Measurements from ENCODE around the gene RAC3. TPM values are rescaled to one million over a fixed set of nuclear protein-coding genes. Genes with fewer than 3 reads are reported as not detected.

RAC3 gene
- total RNA-seq, 1 donor, result 0.63 TPM

DNA sequence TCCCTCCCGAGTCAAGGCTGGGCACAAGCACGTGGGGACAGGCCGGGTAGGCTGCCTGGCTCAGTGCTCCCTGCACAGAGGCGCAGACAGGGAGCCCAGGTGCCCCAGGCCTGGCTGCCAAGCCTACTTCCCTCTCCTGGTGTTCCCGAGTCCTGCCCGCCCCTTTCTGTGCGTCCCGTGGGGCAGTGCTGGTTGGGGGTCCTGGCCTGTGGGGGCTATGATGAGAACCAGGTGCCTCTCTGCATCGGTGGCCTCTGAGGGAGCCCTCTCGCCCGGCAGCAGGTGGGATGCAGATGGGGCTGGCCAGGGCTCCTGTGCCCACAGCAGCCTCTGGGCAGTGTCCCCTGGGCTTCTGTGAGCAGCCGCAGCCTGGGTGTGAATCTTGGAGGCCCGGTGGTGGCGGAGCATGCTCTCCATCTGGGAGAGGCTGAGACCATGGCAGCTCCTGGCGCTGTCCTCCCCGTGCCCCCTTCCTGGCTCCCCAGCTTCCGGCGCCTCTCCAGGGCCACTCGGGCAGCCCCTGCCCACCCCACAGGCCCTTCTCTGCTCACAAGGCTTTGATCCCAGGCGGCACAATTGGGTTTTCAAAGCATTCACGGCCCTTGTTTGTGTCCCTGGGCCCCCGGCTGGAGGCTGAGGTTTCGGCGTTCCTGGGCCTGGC is 16.0 kb upstream of the RAC3 start:
- no peaks in the 10 kb centered on the region for H3K9me3 ChIP-seq (ENCODE audit: low read depth, low read length)
- H3K4me1 ChIP-seq (ENCODE audit: insufficient read depth, low read length), result no peaks in the 10 kb centered on the region
- H3K27me3 ChIP-seq (ENCODE audit: insufficient read depth, low read length), result no peaks in the 10 kb centered on the region
- no peak overlapping the region for H3K4me3 ChIP-seq (ENCODE audit: low read length)

- Histone ChIP-seq H3K9me3 (ENCODE audit: low read depth, low read length) (no peaks in the 10 kb centered on the region), H3K4me1 (ENCODE audit: insufficient read depth, low read length) (peaks cover 6% of the 10 kb centered on the region), H3K27me3 (ENCODE audit: insufficient read depth, low read length) (no peaks in the 10 kb centered on the region), H3K4me3 (ENCODE audit: low read length) (no peak overlapping the region)
These were observed 15.2 kb upstream of the RAC3 start for GRCh38 chr17:82016061-82016874.

DNA sequence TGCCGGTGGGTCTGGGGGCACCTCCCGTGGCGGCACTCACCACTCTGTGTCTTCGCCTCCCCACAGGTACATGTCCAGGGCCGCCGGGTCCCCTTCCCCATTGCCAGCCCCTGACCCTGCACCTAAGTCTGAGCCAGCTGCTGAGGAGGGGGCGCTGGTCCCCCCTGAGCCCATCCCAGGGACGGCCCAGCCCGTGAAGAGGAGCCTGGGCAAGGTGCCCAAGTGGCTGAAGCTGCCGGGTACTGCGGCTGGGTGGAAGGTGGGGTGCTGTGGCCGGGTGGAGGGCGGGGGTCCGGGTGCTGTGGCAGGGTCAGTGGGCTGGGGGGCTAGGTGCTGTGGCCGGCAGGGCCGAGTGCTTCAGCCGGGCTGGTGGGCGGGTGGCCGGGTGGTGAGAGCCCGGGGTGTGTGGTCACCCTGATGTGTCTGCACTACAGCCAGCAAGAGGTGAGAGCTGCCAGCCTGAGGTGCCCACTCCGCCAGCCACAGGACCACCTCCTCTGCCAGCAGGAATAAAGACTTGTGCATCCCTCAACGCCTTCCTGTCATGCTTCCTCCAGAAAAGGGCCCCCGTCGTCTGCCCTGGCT is 14.5 kb upstream of the RAC3 start:
- H3K4me3 ChIP-seq (ENCODE audit: low read length), result no peak overlapping the region
- peaks cover 13% of the 10 kb centered on the region for H3K4me1 ChIP-seq (ENCODE audit: insufficient read depth, low read length)
- H3K27me3 ChIP-seq (ENCODE audit: insufficient read depth, low read length), result no peaks in the 10 kb centered on the region
- no peaks in the 10 kb centered on the region for H3K9me3 ChIP-seq (ENCODE audit: low read depth, low read length)

DNA sequence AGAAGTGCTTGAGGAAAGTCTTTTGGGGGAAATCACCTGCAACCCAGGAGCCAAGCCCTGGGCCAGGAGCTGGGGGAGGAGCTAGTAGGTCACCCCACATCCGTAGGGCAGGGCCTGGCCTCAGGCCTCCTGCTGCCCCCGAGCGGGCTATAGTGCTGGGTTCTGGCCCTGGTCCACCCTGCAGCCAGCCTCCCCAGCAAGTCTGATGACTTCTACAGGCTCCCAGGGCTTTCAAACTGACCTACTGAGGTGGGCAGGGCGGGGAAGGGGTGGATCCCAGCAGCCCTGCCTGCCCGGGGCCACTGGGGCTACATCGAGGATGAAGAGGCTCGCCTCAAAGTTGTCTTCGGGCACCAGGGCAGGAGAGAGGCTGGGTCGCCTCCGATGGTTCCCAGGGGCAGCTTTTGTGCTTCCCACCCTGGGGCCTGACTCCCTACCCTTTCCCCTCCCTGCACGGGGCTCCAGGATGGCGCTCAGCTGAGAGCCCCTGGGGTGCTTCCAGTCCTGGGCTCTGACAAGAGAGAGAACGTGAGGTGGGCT is 13.8 kb upstream of the RAC3 start:
- Histone ChIP-seq H3K4me3 (ENCODE audit: low read length) (no peak overlapping the region), H3K27me3 (ENCODE audit: insufficient read depth, low read length) (no peaks in the 10 kb centered on the region), H3K4me1 (ENCODE audit: insufficient read depth, low read length) (peaks cover 17% of the 10 kb centered on the region), H3K9me3 (ENCODE audit: low read depth, low read length) (no peaks in the 10 kb centered on the region)

DNA sequence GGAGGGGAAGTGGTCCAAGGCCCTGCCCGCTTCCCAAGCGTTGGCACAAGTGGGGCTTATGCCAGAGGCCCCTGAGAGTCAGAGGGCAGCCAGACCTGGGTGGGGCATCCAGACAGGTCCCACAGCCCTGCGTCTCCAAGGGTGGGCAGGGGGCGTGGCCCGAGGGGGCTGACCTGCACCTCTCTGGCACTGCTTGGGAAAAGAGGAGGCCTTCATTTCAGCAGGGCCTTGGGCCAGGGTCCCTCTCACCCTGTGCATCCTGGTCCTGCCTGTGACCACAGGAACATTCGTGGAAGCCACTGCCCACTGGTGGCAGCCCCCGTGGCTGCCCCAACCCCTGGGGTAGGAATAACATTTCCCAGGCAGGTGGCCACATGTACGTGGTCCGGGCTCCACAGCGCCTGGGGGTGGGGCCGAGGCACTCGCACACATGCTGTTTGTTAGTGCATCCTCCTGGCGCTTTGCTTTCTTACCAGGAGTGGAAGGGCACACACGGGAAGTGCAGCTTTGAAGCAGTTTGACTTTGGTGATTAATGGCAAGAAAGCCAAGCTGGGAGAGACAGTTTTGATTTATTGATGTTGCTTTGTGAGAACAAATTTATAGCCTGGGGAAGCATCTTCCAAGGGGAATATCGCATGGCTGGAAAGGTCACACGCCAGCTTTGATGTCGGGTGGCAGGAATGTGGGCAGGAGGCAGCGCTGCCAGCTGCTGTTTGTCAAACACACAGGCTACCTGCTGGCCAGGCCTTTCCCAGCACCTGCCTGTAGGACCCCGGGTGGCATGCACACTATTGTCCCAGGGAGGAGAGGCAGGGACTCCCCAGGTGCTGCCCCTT is 13.1 kb upstream of the RAC3 start:
- H3K4me3 ChIP-seq (ENCODE audit: low read length), result no peak overlapping the region
- peaks cover 17% of the 10 kb centered on the region for H3K4me1 ChIP-seq (ENCODE audit: insufficient read depth, low read length)
- no peaks in the 10 kb centered on the region for H3K9me3 ChIP-seq (ENCODE audit: low read depth, low read length)
- H3K27me3 ChIP-seq (ENCODE audit: insufficient read depth, low read length), result no peaks in the 10 kb centered on the region

DNA sequence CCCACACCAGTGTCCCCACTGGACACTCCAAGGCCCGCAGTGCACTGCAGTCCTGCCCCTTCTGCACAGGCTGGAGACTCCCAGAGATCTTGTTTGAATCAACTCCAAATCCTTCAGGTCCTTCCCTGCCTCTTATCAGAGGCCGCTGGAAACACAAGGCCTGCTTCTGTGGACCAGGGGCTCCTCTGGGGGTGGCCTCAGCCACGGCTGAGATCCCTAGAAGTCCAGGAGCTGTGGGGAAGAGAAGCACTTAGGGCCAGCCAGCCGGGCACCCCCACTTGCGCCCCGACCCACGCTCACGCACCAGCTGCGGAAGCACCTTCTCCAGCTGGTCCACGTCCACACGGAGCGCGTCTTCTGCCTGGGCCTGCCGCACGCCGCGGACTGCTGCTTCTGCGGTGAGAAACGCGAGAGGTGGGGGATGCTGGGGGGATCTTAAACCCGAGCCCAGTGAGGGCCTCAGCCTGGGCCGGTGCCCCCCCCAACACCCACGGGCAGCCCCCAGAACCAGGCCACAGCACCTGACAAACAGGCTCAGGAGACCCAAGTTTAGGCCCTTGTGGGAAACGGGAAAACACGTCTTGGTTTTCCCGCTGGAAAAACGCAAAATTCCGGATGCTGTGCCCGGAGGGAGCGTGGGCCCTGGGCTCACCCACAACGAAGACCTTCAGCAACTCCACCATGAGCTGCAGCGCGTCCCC is 12.3 kb upstream of the RAC3 start:
- H3K27me3 ChIP-seq (ENCODE audit: insufficient read depth, low read length), result no peaks in the 10 kb centered on the region
- H3K4me1 ChIP-seq (ENCODE audit: insufficient read depth, low read length), result peaks cover 25% of the 10 kb centered on the region
- no peak overlapping the region for H3K4me3 ChIP-seq (ENCODE audit: low read length)
- no peaks in the 10 kb centered on the region for H3K9me3 ChIP-seq (ENCODE audit: low read depth, low read length)

DNA sequence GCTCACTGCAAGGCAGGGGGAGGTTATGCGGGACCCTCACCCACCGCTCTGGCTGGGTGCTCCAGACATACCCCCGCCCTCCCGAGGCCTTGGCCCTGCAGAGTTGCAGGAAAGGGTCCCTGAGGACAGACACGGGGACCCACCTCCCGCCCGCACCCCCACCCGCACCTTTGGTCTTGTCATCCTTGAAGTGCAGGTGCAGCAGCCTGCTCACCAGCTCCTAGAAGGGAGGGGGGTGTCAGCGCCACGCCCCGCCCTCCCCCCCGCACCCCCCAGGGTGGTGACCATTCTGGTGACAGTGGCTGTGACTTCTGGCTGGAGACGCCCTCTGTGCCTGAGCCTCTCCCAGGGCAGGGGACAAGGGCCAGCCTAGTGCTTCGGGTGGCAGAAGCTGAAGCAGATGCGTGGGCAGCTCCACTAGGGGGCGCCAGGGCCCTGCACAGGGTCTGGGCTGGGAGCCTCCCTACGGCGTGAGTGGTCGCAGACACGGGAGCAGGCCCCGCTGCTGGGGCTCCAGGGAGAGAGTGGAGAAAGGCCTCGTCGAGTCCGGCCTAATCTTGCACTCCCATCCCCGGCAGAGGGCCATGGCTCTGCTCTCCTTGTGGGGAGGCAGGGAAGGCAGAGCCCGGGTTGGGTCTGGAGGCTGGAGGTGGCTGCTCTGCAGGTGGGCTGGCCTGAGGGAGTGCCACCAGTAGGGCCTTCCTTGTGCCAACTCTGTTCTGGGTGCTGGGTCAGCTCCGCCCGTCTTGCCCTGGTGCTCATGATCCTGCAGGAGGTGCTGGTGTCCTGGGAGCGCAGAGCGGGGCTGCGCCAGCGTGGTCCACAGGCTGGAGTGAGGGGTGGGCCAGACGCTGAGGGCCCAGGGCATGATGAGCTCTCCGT is 11.5 kb upstream of the RAC3 start:
- peaks cover 27% of the 10 kb centered on the region for H3K4me1 ChIP-seq (ENCODE audit: insufficient read depth, low read length)
- no peaks in the 10 kb centered on the region for H3K27me3 ChIP-seq (ENCODE audit: insufficient read depth, low read length)
- H3K9me3 ChIP-seq (ENCODE audit: low read depth, low read length), result no peaks in the 10 kb centered on the region
- H3K4me3 ChIP-seq (ENCODE audit: low read length), result no peak overlapping the region

DNA sequence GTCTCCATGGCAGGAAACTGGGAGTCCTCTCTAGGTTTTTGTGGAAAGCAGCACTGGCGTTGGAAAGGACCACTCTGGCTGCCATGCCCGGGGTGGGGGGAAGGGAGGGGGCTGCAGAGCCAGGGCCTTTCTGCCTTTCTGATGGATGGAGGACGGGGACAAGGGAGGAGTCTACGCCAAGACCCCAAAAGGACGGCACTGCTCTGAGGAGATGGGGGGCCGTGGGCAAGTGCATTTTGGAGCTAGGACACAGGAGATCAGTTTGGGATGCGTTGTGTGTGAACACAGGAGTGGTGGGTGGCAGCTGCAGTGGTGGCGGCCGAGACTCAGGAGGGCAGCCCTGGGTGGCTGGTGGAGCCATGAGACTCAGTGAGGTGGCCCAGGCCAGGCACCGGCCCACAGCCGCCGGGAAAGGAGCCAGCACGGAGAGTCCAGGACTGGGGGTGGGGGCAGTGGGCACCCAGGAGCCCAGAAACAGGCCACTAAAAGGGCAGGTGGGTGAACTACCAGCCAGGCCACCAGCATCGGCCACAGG is 10.8 kb upstream of the RAC3 start:
- Histone ChIP-seq H3K27me3 (ENCODE audit: insufficient read depth, low read length) (no peaks in the 10 kb centered on the region), H3K4me3 (ENCODE audit: low read length) (no peak overlapping the region), H3K9me3 (ENCODE audit: low read depth, low read length) (no peaks in the 10 kb centered on the region)

DNA sequence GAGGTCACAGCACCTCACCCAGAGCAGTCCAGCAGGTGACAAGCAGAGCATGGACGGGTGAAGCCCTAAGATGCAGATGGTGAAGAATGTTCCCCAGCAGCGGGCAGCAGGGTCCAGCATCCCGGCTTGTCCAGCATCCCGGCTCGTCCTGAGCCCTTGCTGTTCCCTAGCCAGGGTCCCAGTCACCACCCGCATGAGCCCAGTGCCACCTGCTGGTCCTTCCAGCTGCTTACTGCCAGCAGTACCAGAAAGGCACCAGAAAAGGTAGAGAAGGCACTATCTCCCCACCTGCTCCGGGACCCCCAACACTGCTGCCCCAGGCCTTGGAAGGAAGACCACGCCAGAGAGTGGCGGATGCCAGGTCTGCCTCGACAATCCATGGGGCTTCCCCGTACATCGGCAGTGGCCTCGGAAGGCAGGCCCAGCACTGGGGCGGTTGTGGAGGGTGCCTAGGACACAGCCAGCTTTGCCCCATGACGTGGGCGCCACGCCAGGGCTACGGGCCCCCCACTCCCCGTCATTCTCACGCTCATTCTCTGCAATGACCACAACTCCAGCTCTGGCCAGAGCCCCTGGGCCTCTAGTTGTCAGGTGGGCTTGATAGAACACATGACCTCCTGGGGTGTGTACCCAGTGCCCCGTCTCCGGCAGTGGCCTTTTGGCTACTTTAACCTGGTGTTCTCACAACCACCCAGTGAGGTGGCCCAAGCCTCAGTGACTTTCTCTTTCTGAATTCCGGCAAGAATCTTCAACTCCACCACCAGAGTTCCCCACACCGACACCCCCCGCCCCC is 10.2 kb upstream of the RAC3 start:
- H3K27me3 ChIP-seq (ENCODE audit: insufficient read depth, low read length), result no peaks in the 10 kb centered on the region
- peaks cover 27% of the 10 kb centered on the region for H3K4me1 ChIP-seq (ENCODE audit: insufficient read depth, low read length)
- H3K9me3 ChIP-seq (ENCODE audit: low read depth, low read length), result no peaks in the 10 kb centered on the region
- no peak overlapping the region for H3K4me3 ChIP-seq (ENCODE audit: low read length)

More for the DNA sequence above, 10.8 kb upstream of the RAC3 start:
- peaks cover 27% of the 10 kb centered on the region for H3K4me1 ChIP-seq (ENCODE audit: insufficient read depth, low read length)

DNA sequence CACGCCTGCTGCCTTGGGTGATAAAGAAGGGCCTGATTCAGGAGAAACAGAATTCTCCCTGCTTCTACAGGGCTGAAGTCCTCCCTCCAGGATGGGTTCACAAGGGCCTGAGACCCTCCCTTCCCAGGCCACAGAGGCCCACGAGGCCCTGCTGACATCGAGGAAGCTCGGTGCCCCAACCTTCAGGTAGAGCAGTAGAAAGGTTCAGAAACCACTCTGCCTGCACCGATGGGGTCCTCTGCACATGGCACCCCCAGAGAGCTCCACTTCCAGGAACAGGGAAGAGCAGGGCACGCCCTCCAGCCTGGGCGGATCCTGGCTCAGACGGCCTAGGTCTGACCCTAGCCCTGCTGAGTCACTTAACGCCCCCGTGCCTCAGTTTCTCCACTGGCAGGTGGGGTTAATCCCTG is 9.6 kb upstream of the RAC3 start:
- Histone ChIP-seq H3K27me3 (ENCODE audit: insufficient read depth, low read length) (no peaks in the 10 kb centered on the region), H3K4me3 (ENCODE audit: low read length) (peak overlapping the region; percentile 65), H3K9me3 (ENCODE audit: low read depth, low read length) (no peaks in the 10 kb centered on the region), H3K4me1 (ENCODE audit: insufficient read depth, low read length) (peaks cover 27% of the 10 kb centered on the region)

- Histone ChIP-seq H3K9me3 (ENCODE audit: low read depth, low read length) (no peaks in the 10 kb centered on the region), H3K4me1 (ENCODE audit: insufficient read depth, low read length) (peaks cover 27% of the 10 kb centered on the region), H3K4me3 (ENCODE audit: low read length) (peak within 1 kb of the TSS; percentile 65), H3K27me3 (ENCODE audit: insufficient read depth, low read length) (no peaks in the 10 kb centered on the region)
These were observed 9.0 kb upstream of the RAC3 start, which contains the start of gene CENPX for GRCh38 chr17:82022310-82022980. TSS of gene CENPX (minus strand) at chr17:82022878. CDS start at chr17:82022861, 17 bp downstream.

- Histone ChIP-seq H3K4me3 (ENCODE audit: low read length) (peak within 1 kb of the TSS; percentile 65), H3K27me3 (ENCODE audit: insufficient read depth, low read length) (no peaks in the 10 kb centered on the region), H3K9me3 (ENCODE audit: low read depth, low read length) (no peaks in the 10 kb centered on the region), H3K4me1 (ENCODE audit: insufficient read depth, low read length) (peaks cover 27% of the 10 kb centered on the region)
These were observed 8.5 kb upstream of the RAC3 start, which contains the start of gene LRRC45 for GRCh38 chr17:82022981-82023446. TSS of gene LRRC45 (plus strand) at chr17:82023305. CDS start at chr17:82023644, 339 bp downstream.

All from mononuclear cell (primary cell).